Stimulated activated CD4-positive, alpha-beta T cell treated with anti-CD3 and anti-CD28 coated beads, Interleukin-4, amount 100 ng/mL, for 24 hours (primary cell): Measurements from ENCODE around the gene NUDC.
"Not testable (repeated sequence)": the region's sequence is repeated elsewhere in the genome, so short reads cannot be mapped to it uniquely, and the experiment has no call there.

ENCODE experiments used
- DNase-seq: peaks from one replicate; pipeline ENCODE4 v3.0.0-alpha.2; 2020

NUDC gene

DNA sequence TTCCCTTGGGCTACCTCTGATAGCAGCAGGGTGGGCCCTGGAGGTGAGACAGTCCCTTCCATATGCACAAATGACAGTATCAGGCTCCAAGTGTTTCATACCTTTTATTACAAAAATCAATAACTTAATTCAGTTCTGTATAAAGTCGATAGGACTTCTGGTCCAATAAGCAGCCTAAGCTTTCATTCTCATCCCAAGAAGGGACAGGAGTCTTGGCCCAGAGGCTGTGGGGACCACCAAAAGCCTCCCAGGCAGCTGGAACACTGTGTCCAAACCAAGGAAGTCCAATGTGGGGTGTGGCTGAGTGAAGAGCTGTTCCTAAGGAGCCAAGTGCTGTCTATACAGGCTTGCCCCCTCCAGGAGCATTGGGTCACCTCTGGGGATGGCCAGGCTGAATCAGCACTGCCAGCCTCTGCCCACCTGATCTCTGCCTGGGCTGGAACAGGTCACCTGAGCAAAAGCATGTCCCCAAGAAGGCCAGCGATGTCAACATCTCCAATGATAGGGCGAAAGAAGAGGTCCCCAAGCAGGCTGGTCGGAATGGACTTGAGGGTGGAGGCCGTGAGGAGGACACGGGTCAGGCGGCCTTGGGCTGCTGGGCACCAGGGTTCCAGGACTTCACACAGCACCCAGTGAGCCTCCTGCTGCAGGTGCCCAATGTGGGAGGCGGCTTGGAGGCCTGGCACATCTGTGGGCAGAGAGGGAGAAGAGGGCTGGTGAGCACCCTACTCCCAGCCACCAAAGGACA, 10.0 kb upstream of the NUDC start:
- no peak for DNase-seq

GRCh38 chr1:26912147-26912490, 9.4 kb upstream of the NUDC start:
- no peak for DNase-seq

DNA sequence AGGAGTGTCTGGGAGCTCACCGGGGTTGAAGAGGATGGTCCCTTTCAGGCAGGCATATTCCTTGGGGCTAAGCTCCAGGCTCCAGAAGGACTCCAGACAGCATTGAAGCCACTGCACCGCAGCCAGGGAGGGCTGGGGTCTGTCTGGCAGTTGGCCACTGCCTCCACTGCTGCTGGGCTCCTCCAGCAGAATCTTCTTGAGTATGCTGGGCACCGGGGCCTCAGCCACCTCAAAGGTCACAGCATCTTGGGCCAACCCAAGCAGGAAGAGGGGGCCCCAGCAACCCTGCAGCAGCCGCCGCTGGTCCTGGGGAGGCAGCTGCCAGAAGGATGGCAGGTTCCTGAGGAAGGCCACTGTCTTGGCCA, 8.2 kb upstream of the NUDC start:
- DNase-seq = no peak

- no peak for DNase-seq
Observed at GRCh38 chr1:26913754-26914619, 7.6 kb upstream of the NUDC start, which contains the start of gene NR0B2. Gene NR0B2, minus strand, starts transcription at chr1:26913975. Its CDS starts 35 bp downstream, at chr1:26913940.

DNA sequence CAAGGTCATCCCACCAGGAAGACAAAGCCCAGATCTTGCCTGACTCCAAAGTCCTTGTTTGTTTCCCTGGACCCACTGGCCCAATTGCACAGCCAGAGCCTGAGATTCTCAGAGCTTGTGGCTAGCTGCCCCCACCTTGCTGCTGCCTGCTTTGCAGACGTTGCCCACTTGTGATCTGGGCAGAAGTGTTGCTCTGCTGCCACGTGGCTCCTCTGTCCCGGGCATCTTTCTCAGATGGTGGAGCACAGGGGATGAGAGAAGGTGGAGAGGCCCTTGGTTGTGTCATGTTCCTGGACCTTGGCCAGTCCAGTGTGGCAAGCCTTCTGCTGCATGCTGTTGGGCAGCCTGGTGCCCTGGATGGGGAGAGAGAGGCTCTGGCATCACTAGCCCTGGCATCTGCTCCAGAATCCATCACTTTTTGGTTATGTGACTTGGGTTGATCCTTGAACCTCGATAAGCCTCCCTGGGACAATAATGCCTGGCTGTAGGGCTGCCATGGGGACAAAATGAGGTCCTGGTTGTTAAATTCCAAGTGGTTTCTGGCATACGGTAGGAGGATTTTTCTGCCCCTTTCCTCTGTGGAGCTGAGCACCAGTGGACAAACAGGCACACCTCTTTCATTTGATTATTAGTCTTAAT, 6.2 kb upstream of the NUDC start:
- DNase-seq = no peak

- no peak for DNase-seq
Observed at GRCh38 chr1:26921126-26921539, 410 bp upstream of the NUDC start.

GRCh38 chr1:26922431-26922729, 837 bp downstream of the NUDC start:
- DNase-seq = no peak

GRCh38 chr1:26922901-26923300, 1.4 kb downstream of the NUDC start:
- DNase-seq = no peak

GRCh38 chr1:26923711-26924110, 2.2 kb downstream of the NUDC start:
- DNase-seq = no peak

GRCh38 chr1:26932531-26932930, 11.0 kb downstream of the NUDC start:
- no peak for DNase-seq

DNA sequence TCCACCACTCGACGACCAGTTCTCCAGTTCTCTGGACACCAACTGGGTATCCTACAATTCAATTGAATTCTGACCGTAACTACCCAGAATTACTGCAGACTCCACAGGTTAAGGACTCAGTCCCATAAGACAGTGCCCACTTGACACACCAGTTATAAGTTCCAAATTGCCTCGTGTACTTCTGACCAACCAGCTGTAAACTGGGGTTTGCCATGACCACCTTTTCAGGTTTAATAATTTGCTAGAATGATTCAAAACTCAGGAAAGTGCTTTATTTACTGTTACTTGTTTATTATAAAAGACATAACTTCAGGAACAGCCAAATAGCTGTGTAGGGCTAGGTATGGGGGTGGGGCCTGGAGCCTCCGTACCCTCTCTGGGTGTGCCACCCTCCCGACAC, 15.3 kb downstream of the NUDC start:
- DNase-seq = no peak

- DNase-seq = no peak
Observed at GRCh38 chr1:26938004-26938658, 16.6 kb downstream of the NUDC start.

DNA sequence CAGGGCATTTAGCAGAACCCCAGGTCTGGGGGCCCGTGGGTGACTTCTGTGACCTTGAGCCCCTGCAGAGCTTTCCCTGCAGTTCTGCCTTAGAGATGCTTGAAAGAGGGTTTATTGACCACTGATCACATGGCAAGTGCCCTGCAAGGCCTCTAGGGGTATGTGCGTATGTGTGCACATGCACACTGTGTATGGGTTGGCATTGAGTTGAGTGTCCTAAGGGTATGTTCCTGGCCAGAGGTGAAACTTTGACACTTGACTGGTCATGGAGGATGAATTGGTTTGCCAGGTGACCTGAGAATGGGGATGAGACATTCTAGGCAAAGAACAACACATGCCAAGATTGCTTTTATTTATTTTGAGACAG, 17.1 kb downstream of the NUDC start:
- no peak for DNase-seq

- DNase-seq = no peak
Observed at GRCh38 chr1:26941311-26941710, 19.8 kb downstream of the NUDC start.

GRCh38 chr1:26942656-26943055, 21.1 kb downstream of the NUDC start:
- no peak for DNase-seq

DNA sequence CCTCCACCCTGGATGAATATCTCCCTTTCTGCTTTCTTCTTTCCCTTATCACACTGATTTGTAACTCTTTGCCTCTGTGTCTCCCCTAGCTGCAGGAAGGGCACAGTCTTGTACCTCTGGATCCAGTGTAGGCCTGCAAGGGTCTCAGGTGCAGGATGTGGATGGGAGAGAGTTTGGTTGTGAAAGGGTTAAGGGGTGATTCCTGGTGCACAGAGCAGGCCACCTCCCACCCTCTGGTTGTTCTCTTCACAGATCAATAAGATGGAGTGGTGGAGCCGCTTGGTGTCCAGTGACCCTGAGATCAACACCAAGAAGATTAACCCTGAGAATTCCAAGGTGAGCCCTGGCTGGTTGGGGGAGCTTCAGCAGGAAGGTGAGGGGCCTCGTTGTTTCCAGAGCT, 23.6 kb downstream of the NUDC start:
- DNase-seq = no peak

DNA sequence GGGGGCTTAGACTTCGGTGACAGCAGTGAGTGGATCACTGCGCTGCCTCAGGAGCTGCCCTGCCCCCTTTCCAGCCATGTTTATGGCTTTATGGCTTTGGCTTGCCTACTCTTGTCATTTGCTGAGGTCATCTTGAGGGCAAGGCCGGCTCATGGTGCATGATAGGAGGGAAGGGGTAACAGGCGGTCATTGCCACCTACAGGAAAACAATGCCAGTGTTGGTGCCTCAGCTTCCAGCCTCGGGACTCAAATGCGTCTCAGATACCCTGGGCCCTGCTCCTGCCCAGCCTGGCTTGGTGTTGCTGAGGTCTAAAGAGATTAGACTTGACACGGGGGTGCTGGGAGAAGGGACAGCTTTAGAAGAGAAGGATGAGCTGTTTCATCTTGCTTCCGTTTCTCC, 24.2 kb downstream of the NUDC start:
- no peak for DNase-seq

GRCh38 chr1:26946270-26946669, 24.7 kb downstream of the NUDC start:
- no peak for DNase-seq

- not testable (repeated sequence) for DNase-seq
Observed at GRCh38 chr1:26948725-26949057, 27.1 kb downstream of the NUDC start.

GRCh38 chr1:26949266-26949925, 27.9 kb downstream of the NUDC start:
- no peak for DNase-seq

DNA sequence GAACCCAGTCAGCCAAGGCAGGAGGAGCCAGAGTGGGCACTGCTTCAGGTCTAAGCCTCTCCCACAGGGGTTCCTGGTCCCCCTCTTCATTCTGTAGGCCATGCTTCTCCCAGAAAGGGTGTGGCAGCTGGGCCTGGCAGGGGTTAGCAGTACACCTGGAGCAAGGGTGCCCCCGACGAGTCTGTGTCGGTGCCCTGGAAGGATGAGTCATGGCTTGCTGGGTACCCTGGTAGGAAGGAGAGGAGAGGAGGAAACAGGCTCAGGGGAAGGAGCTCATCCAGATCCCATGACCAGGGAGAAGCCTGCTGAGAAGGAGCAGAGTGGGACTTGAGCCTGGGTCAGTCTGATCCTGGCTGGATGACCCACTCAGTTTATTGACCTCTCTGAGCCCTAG, 28.4 kb downstream of the NUDC start:
- no peak for DNase-seq

GRCh38 chr1:26950602-26951001, 29.1 kb downstream of the NUDC start:
- no peak for DNase-seq

- DNase-seq = no peak
Observed at GRCh38 chr1:26951216-26951615, 29.7 kb downstream of the NUDC start.
